ENCODE measurements around the gene COG5.

DNA sequence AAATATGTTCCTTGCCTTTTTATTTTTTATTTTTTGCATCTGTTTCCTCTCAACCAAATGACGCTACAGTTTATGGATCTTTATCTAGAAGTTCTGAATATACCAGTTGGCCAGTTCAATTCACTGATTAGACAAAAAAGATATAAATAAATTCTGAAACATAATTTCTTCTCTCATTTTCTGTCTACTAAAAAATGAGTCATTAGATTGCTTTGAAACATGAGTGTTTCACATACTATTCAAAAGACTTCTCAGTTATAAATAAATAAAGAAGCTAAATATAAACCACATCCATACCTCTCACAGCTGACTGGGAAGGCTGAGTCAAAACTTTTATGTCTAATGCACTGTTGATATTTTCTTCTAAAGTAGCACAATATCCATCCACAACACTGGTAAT, 191.4 kb downstream of the COG5 start:
- no peak for TF ChIP-seq CTCF (IDR thresholded peaks at IDR 0.05; ENCODE audit: poor library complexity)
- no peak for TF ChIP-seq EZH2 (IDR thresholded peaks at IDR 0.05; ENCODE audit: borderline replicate concordance)
- no peak for TF ChIP-seq EZH2phosphoT487 (IDR thresholded peaks at IDR 0.05; ENCODE audit: low read depth, severe bottlenecking, unreplicated experiment)
